GM20000 (cell line): ENCODE measurements around the gene ZBTB5.
A peak's percentile ranks its signal among the peaks of the same experiment; 100 is the strongest.

ENCODE experiments used
- DNase-seq: peaks from one replicate; pipeline ENCODE4 v3.0.0; 2012; ENCODE audit warnings: low spot score
- CTCF ChIP-seq: IDR thresholded peaks from 2 replicates; pipeline ENCODE4 v1.5.1; 2012; ENCODE audit warnings: mild to moderate bottlenecking, control low read depth; ENCODE audit errors: extremely low read depth, missing control alignments

Gene ZBTB5

GRCh38 chr9:37421914-37422288 lies 43.3 kb downstream of the ZBTB5 start:
- no peak for TF ChIP-seq CTCF
- DNase-seq, result peak; percentile 46

- no peak for DNase-seq
- no peak for TF ChIP-seq CTCF
Observed at GRCh38 chr9:37420271-37421215, 44.7 kb downstream of the ZBTB5 start.

GRCh38 chr9:37419204-37419603 lies 46.0 kb downstream of the ZBTB5 start:
- no peak for TF ChIP-seq CTCF
- no peak for DNase-seq

GRCh38 chr9:37417857-37418618 lies 47.2 kb downstream of the ZBTB5 start:
- no peak for TF ChIP-seq CTCF
- no peak for DNase-seq

GRCh38 chr9:37417252-37417803 lies 47.9 kb downstream of the ZBTB5 start:
- TF ChIP-seq CTCF, result no peak
- DNase-seq, result no peak

GRCh38 chr9:37415011-37415719 lies 50.1 kb downstream of the ZBTB5 start:
- peak; percentile 67 for DNase-seq
- peak; percentile 73 for TF ChIP-seq CTCF
